DND-41 (cell line): Measurements from ENCODE around the gene MYO1H.

Source experiments
- ATAC-seq: fragments of 200-7000 bp; cut with Tn5 transposase; 3 replicates; pipeline ENCODE4 v1.9.1; 2021; ENCODE audit warnings: low read depth; ENCODE audit not compliant: insufficient read depth
- DNase-seq: peaks from one replicate; pipeline ENCODE4 v3.0.0-alpha.2; 2020
- H2AFZ ChIP-seq: 2 replicates; pipeline ENCODE4 v1.6.0; 2012; ENCODE audit warnings: low read depth, low read length
- H3K27ac ChIP-seq: 2 replicates; pipeline ENCODE4 v1.5.1; 2012; ENCODE audit warnings: low read length, inconsistent platforms
- H3K27me3 ChIP-seq: fragments of 200-600 bp; sonication (generic); 2 replicates; pipeline ENCODE4 v1.6.0; 2012; ENCODE audit warnings: low read length, mild to moderate bottlenecking, inconsistent platforms; ENCODE audit not compliant: insufficient read depth, poor library complexity
- H3K36me3 ChIP-seq: 2 replicates; pipeline ENCODE4 v1.5.1; 2012; ENCODE audit warnings: low read length, inconsistent platforms; ENCODE audit not compliant: insufficient read depth
- H3K4me1 ChIP-seq: 2 replicates; pipeline ENCODE4 v1.5.1; 2012; ENCODE audit warnings: mild to moderate bottlenecking, low read length; ENCODE audit not compliant: insufficient read depth
- H3K4me2 ChIP-seq: 2 replicates; pipeline ENCODE4 v1.6.0; 2012; ENCODE audit warnings: mild to moderate bottlenecking, moderate library complexity, low read length, inconsistent platforms; ENCODE audit not compliant: insufficient read depth
- H3K4me3 ChIP-seq, 2 experiments: fragments of 200-600 bp in 1 of 2; shearing (Covaris generic) in 1 of 2; 2 replicates each; pipeline ENCODE4 v1.5.1; 2012 to 2016; ENCODE audit warnings: inconsistent platforms in 2 of 2, low read length in 2 of 2, mild to moderate bottlenecking in 2 of 2, low read depth in 1 of 2, moderate library complexity in 1 of 2
- H3K79me2 ChIP-seq: 2 replicates; pipeline ENCODE4 v1.6.0; 2012; ENCODE audit warnings: low read length, inconsistent platforms; ENCODE audit not compliant: insufficient read depth
- H3K9ac ChIP-seq: 2 replicates; pipeline ENCODE4 v1.6.0; 2012; ENCODE audit warnings: low read depth, mild to moderate bottlenecking, inconsistent platforms, low read length, moderate library complexity
- H3K9me3 ChIP-seq: 2 replicates; pipeline ENCODE4 v1.5.1; 2012; ENCODE audit warnings: low read length, moderate library complexity, mild to moderate bottlenecking, inconsistent platforms; ENCODE audit not compliant: insufficient read depth, severe bottlenecking
- H4K20me1 ChIP-seq: 2 replicates; pipeline ENCODE4 v1.6.0; 2012; ENCODE audit warnings: low read length; ENCODE audit not compliant: insufficient read depth
- CTCF ChIP-seq: IDR thresholded peaks from 2 replicates; pipeline ENCODE4 v1.5.1; 2012; ENCODE audit warnings: borderline replicate concordance, low read length, moderate library complexity, mild to moderate bottlenecking; ENCODE audit not compliant: poor library complexity, severe bottlenecking; ENCODE audit errors: extremely low read depth
- EZH2 ChIP-seq: IDR thresholded peaks from 3 replicates; pipeline ENCODE4 v1.6.1; 2012; ENCODE audit warnings: borderline replicate concordance, low read depth, mild to moderate bottlenecking, moderate library complexity, low read length, inconsistent platforms; ENCODE audit not compliant: severe bottlenecking

Gene MYO1H

GRCh38 chr12:109493938-109494337 is 146.2 kb downstream of the MYO1H start:
- Histone ChIP-seq H3K27me3 (no peaks in the 10 kb centered on the region), H3K9me3 (no peaks in the 10 kb centered on the region), H3K9ac (no peak overlapping the region), H3K4me2 (no peak overlapping the region), H3K4me1 (no peaks in the 10 kb centered on the region), H4K20me1 (no peaks in the 10 kb centered on the region), H3K79me2 (no peaks in the 10 kb centered on the region), H3K4me3 (no peak overlapping the region), H3K27ac (no peak overlapping the region), H3K36me3 (peaks cover 57% of the 10 kb centered on the region), H2AFZ (no peak overlapping the region)
- ATAC-seq: no peak
- TF ChIP-seq EZH2 (no peak), CTCF (no peak)
- no peak for DNase-seq

GRCh38 chr12:109494348-109494881 is 146.7 kb downstream of the MYO1H start:
- H3K36me3 ChIP-seq: peaks cover 56% of the 10 kb centered on the region

GRCh38 chr12:109495012-109495411 is 147.3 kb downstream of the MYO1H start:
- TF ChIP-seq EZH2 (no peak), CTCF (no peak)
- no peak for DNase-seq
- H3K36me3 ChIP-seq: peaks cover 53% of the 10 kb centered on the region
- H3K4me3 ChIP-seq: no peak overlapping the region
- H3K9me3 ChIP-seq: no peaks in the 10 kb centered on the region
- no peaks in the 10 kb centered on the region for H3K27me3 ChIP-seq
- H3K4me1 ChIP-seq: no peaks in the 10 kb centered on the region
- no peaks in the 10 kb centered on the region for H4K20me1 ChIP-seq
- no peak overlapping the region for H3K9ac ChIP-seq
- ATAC-seq: no peak
- no peak overlapping the region for H2AFZ ChIP-seq
- no peak overlapping the region for H3K4me2 ChIP-seq
- no peaks in the 10 kb centered on the region for H3K79me2 ChIP-seq
- H3K27ac ChIP-seq: no peak overlapping the region

More at GRCh38 chr12:109494348-109494881, 146.7 kb downstream of the MYO1H start:
- Histone ChIP-seq H3K27me3 (no peaks in the 10 kb centered on the region), H3K4me2 (no peak overlapping the region), H3K4me1 (no peaks in the 10 kb centered on the region), H3K27ac (no peak overlapping the region), H4K20me1 (no peaks in the 10 kb centered on the region), H3K9me3 (no peaks in the 10 kb centered on the region), H3K9ac (no peak overlapping the region), H3K79me2 (no peaks in the 10 kb centered on the region), H2AFZ (no peak overlapping the region), H3K4me3 (no peak overlapping the region)
- ATAC-seq: no peak
- no peak for TF ChIP-seq EZH2
- no peak for TF ChIP-seq CTCF
- no peak for DNase-seq

GRCh38 chr12:109496306-109496705 is 148.6 kb downstream of the MYO1H start:
- Histone ChIP-seq H3K4me1 (no peaks in the 10 kb centered on the region), H3K4me3 (no peak overlapping the region), H3K36me3 (peaks cover 54% of the 10 kb centered on the region), H3K79me2 (no peaks in the 10 kb centered on the region), H3K27me3 (no peaks in the 10 kb centered on the region), H2AFZ (no peak overlapping the region), H3K27ac (no peak overlapping the region), H3K4me2 (no peak overlapping the region), H3K9me3 (no peaks in the 10 kb centered on the region), H3K9ac (no peak overlapping the region), H4K20me1 (no peaks in the 10 kb centered on the region)
- no peak for DNase-seq
- no peak for ATAC-seq
- TF ChIP-seq EZH2 (no peak), CTCF (no peak)
